Measurements from ENCODE around the gene BRCA2.
"Not testable (repeated sequence)": the region's sequence is repeated elsewhere in the genome, so short reads cannot be mapped to it uniquely, and the experiment has no call there.

The BRCA2 gene

DNA sequence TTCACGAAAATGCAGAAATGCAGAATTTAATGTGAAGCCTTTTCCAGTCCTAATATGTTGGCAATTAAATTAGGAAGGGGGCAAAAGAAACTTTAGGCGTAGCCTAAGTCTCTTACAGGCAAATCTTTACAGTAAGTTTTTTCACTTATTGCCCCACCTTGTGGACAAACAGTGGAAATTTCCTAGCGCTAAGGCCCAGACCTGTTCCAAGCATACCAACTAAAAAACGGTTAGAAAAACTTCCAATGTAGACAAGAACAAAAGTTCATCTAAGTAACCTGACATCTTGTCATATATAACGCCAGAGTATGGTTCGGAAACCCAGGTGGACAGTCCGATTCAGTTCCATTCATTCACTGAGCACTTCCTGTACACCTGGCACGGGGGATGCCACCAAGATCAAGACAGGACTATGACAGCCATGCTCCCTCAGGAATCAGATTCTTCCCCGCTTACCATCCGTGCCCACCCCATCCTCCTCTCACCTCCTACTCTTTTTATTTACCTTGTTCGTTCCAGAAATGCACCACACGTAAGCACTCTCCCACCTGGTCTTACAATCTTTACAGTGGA is 5.1 kb upstream of the BRCA2 start:
- DNase-seq = no peak

GRCh38 chr13:32311188-32311897 is 4.0 kb upstream of the BRCA2 start:
- DNase-seq = no peak

GRCh38 chr13:32314271-32315237 is 754 bp upstream of the BRCA2 start:
- no peak for DNase-seq

DNA sequence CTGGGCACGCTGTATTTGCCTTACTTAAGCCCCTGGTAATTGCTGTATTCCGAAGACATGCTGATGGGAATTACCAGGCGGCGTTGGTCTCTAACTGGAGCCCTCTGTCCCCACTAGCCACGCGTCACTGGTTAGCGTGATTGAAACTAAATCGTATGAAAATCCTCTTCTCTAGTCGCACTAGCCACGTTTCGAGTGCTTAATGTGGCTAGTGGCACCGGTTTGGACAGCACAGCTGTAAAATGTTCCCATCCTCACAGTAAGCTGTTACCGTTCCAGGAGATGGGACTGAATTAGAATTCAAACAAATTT is 676 bp downstream of the BRCA2 start:
- no peak for DNase-seq

DNA sequence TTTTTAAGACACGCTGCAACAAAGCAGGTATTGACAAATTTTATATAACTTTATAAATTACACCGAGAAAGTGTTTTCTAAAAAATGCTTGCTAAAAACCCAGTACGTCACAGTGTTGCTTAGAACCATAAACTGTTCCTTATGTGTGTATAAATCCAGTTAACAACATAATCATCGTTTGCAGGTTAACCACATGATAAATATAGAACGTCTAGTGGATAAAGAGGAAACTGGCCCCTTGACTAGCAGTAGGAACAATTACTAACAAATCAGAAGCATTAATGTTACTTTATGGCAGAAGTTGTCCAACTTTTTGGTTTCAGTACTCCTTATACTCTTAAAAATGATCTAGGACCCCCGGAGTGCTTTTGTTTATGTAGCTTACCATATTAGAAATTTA is 1.2 kb downstream of the BRCA2 start:
- no peak for DNase-seq

DNA sequence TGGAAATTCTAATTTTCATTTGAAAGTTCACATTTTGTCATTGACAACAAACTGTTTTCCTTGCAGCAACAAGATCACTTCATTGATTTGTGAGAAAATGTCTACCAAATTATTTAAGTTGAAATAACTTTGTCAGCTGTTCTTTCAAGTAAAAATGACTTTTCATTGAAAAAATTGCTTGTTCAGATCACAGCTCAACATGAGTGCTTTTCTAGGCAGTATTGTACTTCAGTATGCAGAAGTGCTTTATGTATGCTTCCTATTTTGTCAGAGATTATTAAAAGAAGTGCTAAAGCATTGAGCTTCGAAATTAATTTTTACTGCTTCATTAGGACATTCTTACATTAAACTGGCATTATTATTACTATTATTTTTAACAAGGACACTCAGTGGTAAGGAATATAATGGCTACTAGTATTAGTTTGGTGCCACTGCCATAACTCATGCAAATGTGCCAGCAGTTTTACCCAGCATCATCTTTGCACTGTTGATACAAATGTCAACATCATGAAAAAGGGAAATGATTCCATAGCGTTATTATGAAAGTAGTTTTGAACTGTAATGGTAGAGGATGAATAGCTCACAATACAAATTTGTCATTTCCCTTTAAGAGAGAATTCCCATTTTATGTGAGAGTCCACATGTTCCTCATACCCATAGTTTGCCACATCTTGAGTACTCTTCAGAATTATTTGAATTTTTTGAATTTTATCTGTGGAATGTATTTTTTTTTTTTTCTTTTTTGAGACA is 2.6 kb downstream of the BRCA2 start:
- DNase-seq = no peak

GRCh38 chr13:32320528-32320927 is 5.2 kb downstream of the BRCA2 start:
- DNase-seq = no peak

- no peak for DNase-seq
Observed at GRCh38 chr13:32323912-32324311, 8.6 kb downstream of the BRCA2 start.

GRCh38 chr13:32330441-32330840 is 15.1 kb downstream of the BRCA2 start:
- no peak for DNase-seq

DNA sequence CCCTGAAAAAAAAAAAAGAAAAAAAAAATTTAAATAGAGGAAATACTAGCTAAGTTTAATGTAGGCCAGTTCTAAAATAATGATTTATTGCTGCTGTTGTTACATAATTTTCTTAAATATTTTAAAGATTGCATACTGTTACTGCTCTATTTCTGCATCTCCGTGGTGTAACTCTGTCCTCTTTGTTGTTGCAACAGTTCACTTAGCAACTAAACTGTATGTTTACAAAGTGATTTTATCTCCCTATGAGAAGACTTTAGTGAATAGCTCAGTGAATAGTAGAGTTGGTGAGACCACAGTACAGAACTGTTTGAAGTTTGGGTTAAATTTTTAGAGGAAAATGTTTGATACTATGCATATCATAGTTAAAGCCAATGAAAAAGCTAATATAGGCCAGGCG is 19.4 kb downstream of the BRCA2 start:
- no peak for DNase-seq

DNA sequence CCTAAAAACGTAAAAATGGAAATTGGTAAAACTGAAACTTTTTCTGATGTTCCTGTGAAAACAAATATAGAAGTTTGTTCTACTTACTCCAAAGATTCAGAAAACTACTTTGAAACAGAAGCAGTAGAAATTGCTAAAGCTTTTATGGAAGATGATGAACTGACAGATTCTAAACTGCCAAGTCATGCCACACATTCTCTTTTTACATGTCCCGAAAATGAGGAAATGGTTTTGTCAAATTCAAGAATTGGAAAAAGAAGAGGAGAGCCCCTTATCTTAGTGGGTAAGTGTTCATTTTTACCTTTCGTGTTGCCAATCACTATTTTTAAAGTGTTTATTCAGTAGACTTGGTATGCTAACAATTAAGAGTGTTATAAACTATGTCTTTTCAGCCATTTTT is 25.6 kb downstream of the BRCA2 start:
- no peak for DNase-seq

DNA sequence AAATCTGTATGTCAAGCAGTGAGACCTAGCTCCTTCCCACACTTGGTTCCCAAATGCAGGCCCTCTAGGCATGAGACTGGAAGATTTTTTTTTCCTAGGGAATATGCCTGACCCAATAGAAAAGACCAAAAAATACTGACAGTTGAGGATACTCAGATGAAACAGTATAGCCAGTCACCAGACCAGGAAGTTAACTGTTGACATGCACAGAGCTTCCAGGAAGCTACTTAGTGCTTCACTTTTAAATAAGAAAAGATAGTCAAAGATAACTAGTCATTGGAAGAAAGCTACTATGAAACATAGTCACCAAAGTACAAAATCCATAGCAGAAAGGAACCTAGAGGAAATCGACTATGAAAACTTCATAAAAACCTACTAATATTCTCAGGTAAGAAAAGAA is 32.3 kb downstream of the BRCA2 start:
- DNase-seq = no peak

- not testable (repeated sequence) for DNase-seq
Observed at GRCh38 chr13:32350839-32351441, 35.6 kb downstream of the BRCA2 start.

GRCh38 chr13:32354040-32354439 is 38.7 kb downstream of the BRCA2 start:
- DNase-seq = no peak

DNA sequence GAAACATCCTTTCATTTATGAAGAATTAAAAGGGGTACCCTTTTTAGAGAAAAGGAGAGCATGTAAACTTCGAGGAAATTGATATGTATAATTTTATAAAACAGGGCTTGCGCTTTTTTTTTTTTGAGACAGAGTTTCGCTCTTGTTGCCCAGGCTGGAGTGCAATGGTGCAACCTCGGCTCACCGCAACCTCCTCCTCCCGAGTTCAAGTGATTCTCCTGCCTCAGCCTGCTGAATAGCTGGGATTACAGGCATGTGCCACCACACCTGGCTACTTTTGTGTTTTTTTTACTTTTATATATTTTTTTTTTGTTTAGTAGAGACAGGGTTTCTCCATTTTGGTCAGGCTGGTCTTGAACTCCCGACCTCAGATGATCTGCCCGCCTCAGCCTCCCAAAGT is 40.6 kb downstream of the BRCA2 start:
- not testable (repeated sequence) for DNase-seq

- DNase-seq = no peak
Observed at GRCh38 chr13:32362574-32362973, 47.3 kb downstream of the BRCA2 start.

DNA sequence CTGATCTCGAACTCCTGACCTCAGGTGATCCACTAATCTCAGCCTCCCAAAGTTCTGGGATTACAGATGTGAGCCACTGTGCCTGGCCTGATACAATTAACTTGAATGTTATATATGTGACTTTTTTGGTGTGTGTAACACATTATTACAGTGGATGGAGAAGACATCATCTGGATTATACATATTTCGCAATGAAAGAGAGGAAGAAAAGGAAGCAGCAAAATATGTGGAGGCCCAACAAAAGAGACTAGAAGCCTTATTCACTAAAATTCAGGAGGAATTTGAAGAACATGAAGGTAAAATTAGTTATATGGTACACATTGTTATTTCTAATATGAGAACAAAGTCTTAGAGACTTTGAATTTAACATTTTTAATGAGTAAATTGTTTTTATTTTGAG is 55.5 kb downstream of the BRCA2 start:
- DNase-seq = no peak

DNA sequence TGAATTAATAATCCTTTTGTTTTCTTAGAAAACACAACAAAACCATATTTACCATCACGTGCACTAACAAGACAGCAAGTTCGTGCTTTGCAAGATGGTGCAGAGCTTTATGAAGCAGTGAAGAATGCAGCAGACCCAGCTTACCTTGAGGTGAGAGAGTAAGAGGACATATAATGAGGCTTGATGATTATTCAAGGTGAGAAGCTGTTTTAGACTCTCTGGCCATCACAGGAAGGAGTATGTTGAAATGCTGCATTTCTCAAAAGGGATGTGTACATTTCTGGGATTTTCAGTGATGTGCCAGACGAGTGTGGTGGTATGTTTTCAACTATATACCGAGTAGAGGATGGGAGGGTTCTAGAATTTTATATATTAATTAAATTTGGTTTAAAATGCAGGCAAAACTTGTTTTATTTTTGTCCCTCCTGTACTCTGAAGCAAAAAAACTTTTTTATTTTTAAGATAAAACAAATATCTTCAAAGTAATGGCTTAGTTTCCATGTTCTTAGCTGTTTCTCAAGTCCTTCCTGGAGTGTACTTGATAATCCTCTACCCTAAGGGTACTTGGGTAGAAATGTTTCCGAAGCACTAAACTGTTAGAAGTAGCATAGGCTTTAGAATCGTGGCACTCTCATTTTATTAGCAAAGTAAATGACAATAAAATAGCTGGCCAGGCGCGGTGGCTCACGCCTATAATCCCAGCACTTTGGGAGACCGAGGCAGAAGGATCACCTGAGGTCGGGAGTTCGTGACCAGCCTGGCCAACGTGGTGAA is 61.5 kb downstream of the BRCA2 start:
- no peak for DNase-seq

DNA sequence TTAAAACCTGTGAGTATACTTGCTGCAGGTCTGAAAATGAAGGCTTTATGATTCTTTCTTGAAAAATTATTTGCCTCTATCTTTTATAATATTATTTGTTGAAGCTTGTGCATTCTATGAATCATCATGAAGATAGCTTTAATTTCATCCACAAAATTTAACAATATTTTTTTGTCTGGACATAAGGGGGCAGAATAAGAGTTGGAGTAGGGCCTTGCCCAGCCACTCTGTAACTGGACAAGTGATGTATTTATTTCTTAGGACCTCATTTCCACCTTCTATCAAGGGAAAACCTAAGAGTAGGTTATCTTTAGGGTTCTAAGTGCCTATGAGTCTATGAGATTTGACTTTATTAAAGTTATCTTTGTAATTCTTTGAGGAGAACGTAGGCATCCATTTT is 62.7 kb downstream of the BRCA2 start:
- no peak for DNase-seq

GRCh38 chr13:32381539-32381938 is 66.2 kb downstream of the BRCA2 start:
- no peak for DNase-seq

DNA sequence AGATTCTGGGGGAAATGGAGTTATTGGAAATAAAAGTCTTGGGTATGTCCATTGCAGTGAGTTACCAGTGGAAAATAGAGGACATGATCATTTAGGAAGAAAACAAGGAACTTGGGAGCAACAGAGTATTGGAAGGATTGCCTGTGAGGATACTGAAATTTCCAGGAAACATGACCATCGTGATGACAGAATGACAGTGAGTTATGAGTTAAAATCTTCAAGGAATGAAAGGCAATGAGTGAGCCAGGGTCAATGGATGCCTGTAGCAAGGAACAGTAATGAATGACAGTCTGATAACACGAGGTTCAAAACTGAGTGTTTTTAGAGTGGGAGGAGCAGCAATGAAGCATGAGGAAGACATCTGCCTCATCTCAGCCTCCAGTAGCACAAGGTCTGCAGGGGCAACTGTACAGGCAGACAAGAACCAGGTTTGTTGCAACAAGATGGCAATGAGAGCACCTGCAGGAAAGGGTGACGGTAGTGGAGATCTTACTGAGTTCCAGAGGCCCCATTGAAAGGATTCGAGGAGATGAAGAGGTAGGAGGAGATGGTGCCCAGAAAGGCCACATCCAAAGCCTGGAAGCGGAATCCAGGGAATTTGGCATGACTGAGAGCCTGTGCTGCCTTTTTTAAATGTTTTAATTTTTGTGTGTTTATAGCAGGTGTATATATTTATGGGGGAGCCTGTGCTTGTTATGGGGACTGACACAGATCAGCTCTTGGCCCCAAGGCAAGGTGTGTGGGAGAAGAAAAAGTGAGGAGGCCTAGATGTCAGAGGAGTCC is 68.7 kb downstream of the BRCA2 start:
- DNase-seq = no peak
